Measurements from ENCODE around the gene PPP1R14C.
A peak's percentile ranks its signal among the peaks of the same experiment; 100 is the strongest.

Gene PPP1R14C

GRCh38 chr6:150139533-150139932, 3.3 kb upstream of the PPP1R14C start:
- no peak for DNase-seq

- no peak for DNase-seq
Observed at GRCh38 chr6:150140236-150140969, 2.4 kb upstream of the PPP1R14C start.

GRCh38 chr6:150142097-150142669, 661 bp upstream of the PPP1R14C start:
- peak; percentile 54 for DNase-seq

- DNase-seq = no peak
Observed at GRCh38 chr6:150143516-150144293, 861 bp downstream of the PPP1R14C start.

GRCh38 chr6:150144294-150144868, 1.5 kb downstream of the PPP1R14C start:
- no peak for DNase-seq

GRCh38 chr6:150145427-150145826, 2.6 kb downstream of the PPP1R14C start:
- no peak for DNase-seq

- DNase-seq = no peak
Observed at GRCh38 chr6:150145830-150146229, 3.0 kb downstream of the PPP1R14C start.

GRCh38 chr6:150146436-150146835, 3.6 kb downstream of the PPP1R14C start:
- no peak for DNase-seq

- no peak for DNase-seq
Observed at GRCh38 chr6:150149146-150149545, 6.3 kb downstream of the PPP1R14C start.

GRCh38 chr6:150150458-150150820, 7.6 kb downstream of the PPP1R14C start:
- no peak for DNase-seq

- no peak for DNase-seq
Observed at GRCh38 chr6:150150821-150151646, 8.2 kb downstream of the PPP1R14C start.

GRCh38 chr6:150152891-150153876, 10.3 kb downstream of the PPP1R14C start:
- DNase-seq = peak; percentile 18

GRCh38 chr6:150153905-150154492, 11.2 kb downstream of the PPP1R14C start:
- no peak for DNase-seq

GRCh38 chr6:150156460-150156859, 13.6 kb downstream of the PPP1R14C start:
- no peak for DNase-seq

GRCh38 chr6:150157081-150157480, 14.2 kb downstream of the PPP1R14C start:
- peak; percentile 14 for DNase-seq

- DNase-seq = no peak
Observed at GRCh38 chr6:150159757-150160156, 16.9 kb downstream of the PPP1R14C start.

GRCh38 chr6:150163970-150164369, 21.1 kb downstream of the PPP1R14C start:
- no peak for DNase-seq

- DNase-seq = no peak
Observed at GRCh38 chr6:150165020-150165702, 22.3 kb downstream of the PPP1R14C start.

- no peak for DNase-seq
Observed at GRCh38 chr6:150167479-150167873, 24.6 kb downstream of the PPP1R14C start.

- no peak for DNase-seq
Observed at GRCh38 chr6:150169181-150169580, 26.3 kb downstream of the PPP1R14C start.

Measured in fibroblast of skin of right biceps (primary cell).